Fibroblast of the aortic adventitia (primary cell): ENCODE data around the gene MARK1. TPM values are rescaled to one million over a fixed set of nuclear protein-coding genes. Genes with fewer than 3 reads are reported as not detected.
"Not testable (repeated sequence)": the region's sequence is repeated elsewhere in the genome, so short reads cannot be mapped to it uniquely, and the experiment has no call there.

Experiments used
- DNase-seq: peaks from one replicate; pipeline ENCODE4 v3.0.0-alpha.2; 2010; ENCODE audit warnings: low read depth
- H3K4me3 ChIP-seq: 2 replicates; pipeline ENCODE4 v1.5.1; 2011; ENCODE audit warnings: low read depth, mild to moderate bottlenecking, control low read depth, low read length, moderate library complexity
- total RNA-seq: library from RNA; depleted of rRNA; stranded (reverse); fragments of >200 nt; gene quantifications from 2 replicates; pipeline ENCODE4 v1.2.3, GENCODE V29; 2012; ENCODE audit warnings: low replicate concordance
- TF ChIP-seq, protein P1 (sequence below): IDR thresholded peaks from 2 replicates; pipeline ENCODE4 v1.5.1; 2011; ENCODE audit warnings: mild to moderate bottlenecking, low read length, control low read depth, inconsistent platforms; ENCODE audit not compliant: insufficient read depth

The MARK1 gene
- total RNA-seq, 1 donor, result 0.45 TPM

DNA sequence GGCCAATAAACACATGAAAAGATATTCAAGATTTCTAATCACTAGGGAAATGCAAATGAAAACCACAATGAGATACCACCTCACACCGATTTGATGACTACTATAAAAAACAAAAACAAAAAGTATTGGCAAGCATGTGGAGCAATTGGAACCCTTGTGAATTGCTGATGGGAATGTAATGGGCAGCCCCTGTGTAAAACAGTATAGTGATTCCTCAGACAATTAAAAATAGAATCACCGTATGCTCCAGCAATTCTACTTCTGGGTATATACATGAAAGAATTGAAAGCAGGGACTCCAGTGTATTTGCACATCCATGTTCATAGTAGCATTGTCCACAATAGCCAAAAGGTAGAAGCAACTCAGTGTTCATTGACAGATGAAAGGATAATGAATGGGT is 149.3 kb downstream of the MARK1 start:
- DNase-seq, result no peak
- no peak overlapping the region for H3K4me3 ChIP-seq
- TF ChIP-seq, protein P1, sequence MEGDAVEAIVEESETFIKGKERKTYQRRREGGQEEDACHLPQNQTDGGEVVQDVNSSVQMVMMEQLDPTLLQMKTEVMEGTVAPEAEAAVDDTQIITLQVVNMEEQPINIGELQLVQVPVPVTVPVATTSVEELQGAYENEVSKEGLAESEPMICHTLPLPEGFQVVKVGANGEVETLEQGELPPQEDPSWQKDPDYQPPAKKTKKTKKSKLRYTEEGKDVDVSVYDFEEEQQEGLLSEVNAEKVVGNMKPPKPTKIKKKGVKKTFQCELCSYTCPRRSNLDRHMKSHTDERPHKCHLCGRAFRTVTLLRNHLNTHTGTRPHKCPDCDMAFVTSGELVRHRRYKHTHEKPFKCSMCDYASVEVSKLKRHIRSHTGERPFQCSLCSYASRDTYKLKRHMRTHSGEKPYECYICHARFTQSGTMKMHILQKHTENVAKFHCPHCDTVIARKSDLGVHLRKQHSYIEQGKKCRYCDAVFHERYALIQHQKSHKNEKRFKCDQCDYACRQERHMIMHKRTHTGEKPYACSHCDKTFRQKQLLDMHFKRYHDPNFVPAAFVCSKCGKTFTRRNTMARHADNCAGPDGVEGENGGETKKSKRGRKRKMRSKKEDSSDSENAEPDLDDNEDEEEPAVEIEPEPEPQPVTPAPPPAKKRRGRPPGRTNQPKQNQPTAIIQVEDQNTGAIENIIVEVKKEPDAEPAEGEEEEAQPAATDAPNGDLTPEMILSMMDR, result no peak

DNA sequence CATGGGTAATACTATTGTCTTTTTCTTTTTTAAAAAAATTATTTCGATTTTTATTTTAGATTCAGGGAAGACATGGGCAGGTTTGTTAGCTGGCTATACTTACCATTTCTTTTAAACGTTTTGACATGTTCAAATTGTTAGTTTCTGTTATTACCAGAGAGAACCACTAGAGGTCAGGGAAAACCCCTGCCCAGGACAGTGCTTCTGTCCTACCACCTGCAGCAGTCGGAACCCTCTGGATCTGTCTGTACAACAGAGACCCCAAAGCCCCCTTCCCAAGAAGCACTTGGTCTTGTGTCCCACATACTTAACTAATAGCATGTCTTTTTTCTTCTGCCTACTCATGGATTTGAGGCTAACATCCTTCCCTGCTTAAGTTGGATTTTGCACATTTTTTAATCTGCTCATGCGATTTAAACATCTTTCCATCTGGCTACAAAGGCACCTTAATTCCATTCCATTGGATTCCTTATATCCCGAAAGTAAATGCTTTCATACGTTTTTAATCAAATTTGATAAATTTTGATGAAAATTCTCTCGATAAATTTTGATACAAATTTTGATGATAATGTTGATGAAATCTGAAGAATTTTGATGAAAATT is 152.2 kb downstream of the MARK1 start:
- peak; percentile 53 for DNase-seq
- no peak overlapping the region for H3K4me3 ChIP-seq
- TF ChIP-seq, protein P1, result peak; percentile 87

DNA sequence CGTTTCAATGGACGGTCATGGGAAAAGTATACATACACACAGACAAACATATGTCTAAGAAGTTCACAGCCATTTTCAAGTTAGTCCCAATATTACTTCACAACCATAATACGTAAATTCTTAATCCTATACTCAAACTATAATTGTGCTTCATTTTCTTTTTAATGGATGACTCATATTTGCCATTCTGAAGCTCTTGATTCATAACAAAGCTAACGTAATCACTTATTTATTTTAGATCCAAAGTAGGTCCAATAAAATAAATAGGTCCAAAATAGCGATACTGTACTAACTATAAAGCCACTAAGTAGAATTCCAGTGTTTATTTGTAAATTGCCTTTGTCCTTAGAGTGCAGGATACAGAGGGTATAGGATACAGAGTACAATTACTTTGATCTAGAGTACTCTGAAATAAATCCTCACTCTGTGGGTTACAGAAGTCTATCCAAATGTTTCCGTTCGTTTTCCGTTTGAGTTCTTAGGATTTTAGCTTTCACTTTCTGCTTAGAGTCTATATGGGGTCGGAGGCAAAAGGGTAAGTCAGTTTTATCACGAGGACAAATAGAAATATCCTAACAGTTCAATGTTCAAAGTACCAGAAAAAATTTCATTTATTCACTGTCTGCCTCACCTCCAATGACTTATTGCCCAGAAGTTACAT is 153.4 kb downstream of the MARK1 start:
- TF ChIP-seq, protein P1, result no peak
- no peak for DNase-seq
- H3K4me3 ChIP-seq, result no peak overlapping the region

DNA sequence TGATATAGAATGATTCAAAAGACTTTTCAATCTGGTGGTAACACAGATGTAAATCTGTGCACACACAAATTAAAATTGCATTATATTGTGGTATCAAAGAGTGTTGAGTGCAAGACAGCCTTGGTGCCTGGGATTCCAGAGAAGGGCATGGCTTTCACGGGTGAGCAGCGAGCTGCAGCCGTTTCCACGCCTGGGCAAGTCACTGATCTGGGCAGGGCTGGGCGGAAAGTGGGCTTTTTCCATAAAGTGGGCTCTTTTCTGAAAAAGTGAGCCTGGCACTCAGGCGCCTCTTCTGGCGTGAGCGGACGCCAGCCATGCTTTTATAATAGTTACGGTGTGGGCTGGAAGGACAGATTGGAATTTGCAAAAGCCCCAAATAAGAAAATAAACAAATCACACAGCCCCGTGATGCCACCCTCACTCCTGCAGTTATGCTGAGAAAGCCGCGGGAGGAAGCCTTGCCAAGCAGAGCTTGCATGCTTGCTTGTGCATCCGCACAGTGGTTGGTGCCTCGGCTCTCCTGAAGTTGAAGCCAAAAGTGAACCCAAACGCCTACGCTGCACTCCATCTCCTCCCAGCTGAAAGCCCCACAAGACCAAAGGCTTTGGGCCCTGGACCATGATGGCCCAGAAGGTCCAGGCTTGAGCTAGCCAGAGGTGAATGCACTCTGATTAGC is 155.1 kb downstream of the MARK1 start:
- no peak overlapping the region for H3K4me3 ChIP-seq
- no peak for DNase-seq
- TF ChIP-seq, protein P1, result no peak

DNA sequence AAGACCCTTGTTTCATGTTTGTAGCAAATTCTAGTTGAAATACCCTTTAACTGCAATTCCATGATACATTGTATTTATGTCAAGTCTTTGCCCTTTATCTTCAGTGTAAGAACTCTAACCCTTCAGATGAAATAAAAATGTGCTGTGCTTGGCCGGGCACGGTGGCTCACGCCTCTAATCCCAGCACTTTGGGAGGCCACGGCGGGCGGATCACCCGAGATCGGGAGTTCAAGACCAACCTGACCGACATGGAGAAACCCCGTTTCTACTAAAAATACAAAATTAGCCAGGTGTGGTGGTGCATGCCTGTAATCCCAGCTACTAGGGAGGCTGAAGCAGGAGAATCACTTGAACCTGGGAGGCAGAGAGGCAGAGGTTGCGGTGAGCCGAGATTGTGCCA is 155.8 kb downstream of the MARK1 start:
- not testable (repeated sequence) for DNase-seq, H3K4me3 ChIP-seq

DNA sequence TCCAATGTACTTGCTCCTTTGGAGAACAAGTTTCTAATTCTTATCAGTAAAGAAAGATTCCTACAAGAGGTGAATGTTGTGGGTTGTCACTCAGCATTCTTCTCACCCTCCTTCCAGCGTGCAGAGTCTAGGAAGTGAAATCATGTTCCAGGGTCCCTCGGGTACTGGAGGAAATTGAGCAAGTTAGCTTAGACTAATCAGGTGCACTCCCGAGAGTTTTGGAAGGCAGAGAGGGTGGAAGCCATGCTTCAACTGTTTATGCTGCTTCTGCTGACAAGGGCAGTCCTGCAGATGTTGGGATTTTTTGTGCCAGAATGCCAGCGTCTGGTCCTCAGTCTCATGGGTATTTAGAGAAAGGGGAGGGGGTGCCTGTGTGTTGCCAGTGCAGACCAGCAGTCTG is 157.0 kb downstream of the MARK1 start:
- no peak for DNase-seq
- no peak overlapping the region for H3K4me3 ChIP-seq
- TF ChIP-seq, protein P1, result no peak

DNA sequence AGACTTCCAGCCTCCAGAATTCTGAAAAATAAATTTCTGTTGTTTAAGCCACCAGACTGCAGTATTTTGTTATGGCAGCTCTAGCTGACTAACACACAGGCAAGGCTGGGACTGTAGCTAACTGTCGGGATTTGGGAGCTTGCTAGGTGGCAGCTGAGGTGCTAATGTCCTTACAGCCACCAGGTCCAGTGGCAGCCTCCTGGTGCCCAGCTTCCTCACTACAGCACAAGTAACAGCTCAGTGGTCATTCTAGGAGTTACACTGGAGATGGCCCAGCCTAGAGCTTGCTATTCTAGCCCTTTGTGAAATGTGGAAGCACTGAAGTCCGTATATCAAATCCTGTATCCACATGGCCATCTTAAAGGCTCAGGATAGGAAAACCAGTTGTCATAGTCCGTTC is 157.9 kb downstream of the MARK1 start:
- DNase-seq, result no peak
- no peak overlapping the region for H3K4me3 ChIP-seq
- TF ChIP-seq, protein P1, result no peak
